HepG2 (cell line): ENCODE results near the gene PTCD1. TPM values are rescaled to one million over a fixed set of nuclear protein-coding genes. Genes with fewer than 3 reads are reported as not detected.

ENCODE experiments used
- ARNTL ChIP-seq: sonication (generic); formaldehyde crosslinking; IDR thresholded peaks from 2 replicates; pipeline ENCODE4 v1.4.0; 2020; ENCODE audit warnings: mild to moderate bottlenecking, missing genetic modification reagents
- ATF1 ChIP-seq: IDR thresholded peaks from 2 replicates; pipeline ENCODE4 v1.6.1; 2016; ENCODE audit warnings: mild to moderate bottlenecking, control low read depth
- ATF2 ChIP-seq: sonication (generic); formaldehyde crosslinking; IDR thresholded peaks from 2 replicates; pipeline ENCODE4 v1.4.0; 2020; ENCODE audit warnings: missing genetic modification reagents
- CEBPB ChIP-seq: IDR thresholded peaks from 2 replicates; pipeline ENCODE4 v1.6.1; 2011; ENCODE audit warnings: low read depth, low read length, improper control_type of control experiment, borderline replicate concordance
- HDAC1 ChIP-seq: sonication (generic); formaldehyde crosslinking; IDR thresholded peaks from 2 replicates; pipeline ENCODE4 v1.5.1; 2020; ENCODE audit warnings: mild to moderate bottlenecking, missing genetic modification reagents
- KLF6 ChIP-seq: IDR thresholded peaks from 2 replicates; pipeline ENCODE4 v1.8.0; 2016; ENCODE audit warnings: missing biosample characterization, missing genetic modification reagents
- MBD4 ChIP-seq: IDR thresholded peaks from 2 replicates; pipeline ENCODE4 v1.6.1; 2012; ENCODE audit warnings: low read length, inconsistent platforms, borderline replicate concordance
- PAX8 ChIP-seq: sonication (generic); formaldehyde crosslinking; IDR thresholded peaks from 2 replicates; pipeline ENCODE4 v1.8.0; 2022; ENCODE audit warnings: mild to moderate bottlenecking, missing genetic modification reagents, borderline replicate concordance
- TBP ChIP-seq: sonication (generic); formaldehyde crosslinking; IDR thresholded peaks from 2 replicates; pipeline ENCODE4 v1.5.0; 2020; ENCODE audit warnings: missing genetic modification reagents
- ZBTB38 ChIP-seq: sonication (generic); formaldehyde crosslinking; IDR thresholded peaks from 2 replicates; pipeline ENCODE4 v1.5.1; 2020; ENCODE audit warnings: mild to moderate bottlenecking, missing genetic modification reagents
- ZBTB40 ChIP-seq, 2 experiments: fragments of 450-650 bp in 1 of 2; sonication (generic) in 1 of 2; formaldehyde crosslinking in 1 of 2; IDR thresholded peaks; 2 replicates each; pipeline versions ENCODE4 v1.6.1 to v1.8.0; 2016 to 2022; ENCODE audit warnings: antibody characterized with exemption in 1 of 2, mild to moderate bottlenecking in 1 of 2, missing genetic modification reagents in 1 of 2
- ZNF251 ChIP-seq: sonication (generic); formaldehyde crosslinking; IDR thresholded peaks from 2 replicates; pipeline ENCODE4 v1.9.0; 2021; ENCODE audit warnings: mild to moderate bottlenecking, missing genetic modification reagents
- ZNF253 ChIP-seq: sonication (generic); formaldehyde crosslinking; IDR thresholded peaks from 2 replicates; pipeline ENCODE4 v1.8.0; 2022; ENCODE audit warnings: mild to moderate bottlenecking, missing genetic modification reagents, borderline replicate concordance
- ZNF292 ChIP-seq: sonication (generic); formaldehyde crosslinking; IDR thresholded peaks from 2 replicates; pipeline ENCODE4 v1.8.1; 2022; ENCODE audit warnings: mild to moderate bottlenecking, low read depth, missing genetic modification reagents, borderline replicate concordance
- polyA plus RNA-seq, 8 experiments: library from polyadenylated mRNA; depleted of rRNA in 3 of 8; stranded (reverse) in 7 of 8; unstranded in 1 of 8; fragments of >200 nt; fragmentation: Illumina TruSeq in 4 of 8; extraction: Trizol in 4 of 8; gene quantifications; 2 replicates each; pipeline versions ENCODE4 v1.2.1 to v1.2.3, GENCODE V29; 2011 to 2016; ENCODE audit warnings: low read depth in 4 of 8, missing spikeins in 1 of 8, mixed read lengths in 1 of 8; ENCODE audit not compliant: insufficient read depth in 1 of 8
- total RNA-seq, 5 experiments: library from RNA; depleted of rRNA; stranded (reverse); fragments of >200 nt; fragmentation: Illumina TruSeq; extraction: Trizol; gene quantifications; 2 replicates each; pipeline ENCODE4 v1.2.3, GENCODE V29; 2016; ENCODE audit warnings: low read depth in 1 of 5
- TF ChIP-seq, protein P1 (sequence below), 2 experiments: sonication (generic) in 1 of 2; formaldehyde crosslinking in 1 of 2; IDR thresholded peaks; 2 replicates each; pipeline versions ENCODE4 v1.5.1 to v1.6.1; 2011 to 2020; ENCODE audit warnings: borderline replicate concordance in 1 of 2, low read depth in 1 of 2, low read length in 1 of 2, mild to moderate bottlenecking in 1 of 2, missing genetic modification reagents in 1 of 2, moderate library complexity in 1 of 2

The PTCD1 gene
- total and polyA plus RNA-seq, 2 of the 13 experiments (the other 11 are each of a cell fraction or from before 2014, with no cell fraction given), result 3.0 to 8.4 TPM

DNA sequence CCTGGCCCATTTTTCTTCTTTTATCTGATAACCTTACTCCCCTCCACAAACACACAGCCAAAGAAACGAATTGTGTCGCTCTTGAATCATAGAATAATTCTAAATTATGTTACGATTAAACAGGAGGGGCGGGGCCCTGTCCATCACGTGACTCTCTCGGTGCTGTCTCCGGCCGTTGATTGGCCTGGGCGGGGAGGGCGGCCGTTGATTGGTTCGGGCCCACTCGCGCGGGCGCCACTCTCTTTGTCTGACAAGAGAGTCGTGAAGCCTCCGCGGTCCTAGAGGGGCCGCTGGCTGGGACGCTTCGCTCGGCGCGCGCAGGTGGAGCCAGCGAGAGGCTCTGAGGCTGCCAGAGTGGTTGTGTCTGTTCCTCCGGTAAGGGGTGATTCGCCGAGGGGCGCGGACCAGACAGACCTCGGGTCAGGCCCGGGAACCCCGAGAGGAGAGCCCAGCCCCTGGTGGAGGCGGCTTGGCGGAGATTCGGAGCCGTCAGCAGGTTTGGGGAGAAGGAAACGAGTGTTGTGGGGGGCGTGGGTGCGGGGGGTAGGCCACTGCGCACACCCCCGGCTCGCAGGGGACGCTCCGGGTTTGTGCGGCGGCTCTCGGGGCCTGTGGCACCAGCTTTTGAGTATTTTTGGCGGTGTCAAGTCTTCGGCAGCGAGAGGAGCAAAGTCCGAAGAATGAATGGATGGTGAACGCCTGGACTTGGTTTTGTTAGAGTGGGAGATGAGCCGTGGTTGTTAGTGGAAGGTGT is 34.1 kb upstream of the PTCD1 start, which contains the start of gene ZNF789 (continued):
- TF ChIP-seq ATF2 (CRISPR knock-in tag) (peak; percentile 65), MBD4 (no peak), PAX8 (CRISPR knock-in tag) (peak; percentile 83; the same call in 1 of the 2 replicates), ZNF251 (CRISPR knock-in tag) (no peak), HDAC1 (CRISPR knock-in tag) (peak; percentile 80), TBP (CRISPR knock-in tag) (no peak), ARNTL (CRISPR knock-in tag) (no peak), ZBTB38 (CRISPR knock-in tag) (peak; percentile 56), ZBTB40 (IDR thresholded peaks at IDR 0.05) (no peak), ZBTB40 (CRISPR knock-in tag; IDR thresholded peaks at IDR 0.05) (peak; percentile 86), ZNF253 (CRISPR knock-in tag) (no peak), CEBPB (no peak), KLF6 (0 out of 2 replicates have a peak, but pooled peaks have one; percentile 28), ATF1 (CRISPR knock-in tag) (0 out of 2 replicates have a peak, but pooled peaks have one; percentile 24), ZNF292 (peak; percentile 39; the same call in 1 of the 2 replicates)
- TF ChIP-seq, protein P1, sequence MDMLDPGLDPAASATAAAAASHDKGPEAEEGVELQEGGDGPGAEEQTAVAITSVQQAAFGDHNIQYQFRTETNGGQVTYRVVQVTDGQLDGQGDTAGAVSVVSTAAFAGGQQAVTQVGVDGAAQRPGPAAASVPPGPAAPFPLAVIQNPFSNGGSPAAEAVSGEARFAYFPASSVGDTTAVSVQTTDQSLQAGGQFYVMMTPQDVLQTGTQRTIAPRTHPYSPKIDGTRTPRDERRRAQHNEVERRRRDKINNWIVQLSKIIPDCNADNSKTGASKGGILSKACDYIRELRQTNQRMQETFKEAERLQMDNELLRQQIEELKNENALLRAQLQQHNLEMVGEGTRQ (IDR thresholded peaks at IDR 0.05; ENCODE audit: low read depth, low read length), result peak; percentile 91
- TF ChIP-seq, protein P1 (CRISPR knock-in tag; IDR thresholded peaks at IDR 0.05; ENCODE audit: borderline replicate concordance), result peak; percentile 99; the same call in 1 of the 2 replicates
